NCI-H524 (cell line): ENCODE results near the gene ZNF664.

Source experiments
- DNase-seq, 2 experiments: peaks; one replicate each; lab custom pipeline; 2025; lab: John Stamatoyannopoulos, UW

ZNF664 gene

GRCh38 chr12:123990511-123990910, 17.5 kb downstream of the ZNF664 start:
- DNase-seq: no peak

DNA sequence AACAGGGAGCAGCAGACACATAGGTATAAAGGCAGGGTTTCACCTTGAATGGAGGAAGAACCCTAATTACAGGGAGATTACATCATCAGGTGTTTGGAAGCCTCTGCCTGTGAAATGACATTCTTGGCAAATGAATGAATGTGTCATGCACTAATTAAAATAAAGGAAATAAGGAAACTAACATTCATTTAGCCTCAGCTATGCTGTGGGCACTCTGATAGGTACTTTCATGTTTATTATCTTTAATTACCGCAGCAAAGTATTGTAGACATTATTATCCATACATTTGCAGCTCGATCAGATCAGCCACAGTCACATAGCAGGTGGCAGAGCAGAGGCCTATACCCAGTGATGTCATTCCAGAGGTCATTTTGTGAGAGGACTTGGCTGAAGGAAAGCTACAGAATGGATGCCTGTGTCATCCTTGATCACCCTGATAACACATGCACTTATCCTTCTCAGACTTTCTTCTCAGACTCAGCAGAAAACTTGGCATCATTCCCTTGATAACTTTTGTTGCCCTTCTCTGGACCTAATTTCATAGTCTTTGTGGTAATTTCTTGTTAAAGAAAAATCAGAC, 18.4 kb downstream of the ZNF664 start:
- no peak for DNase-seq

- no peak for DNase-seq
Observed at GRCh38 chr12:123992118-123992825, 19.3 kb downstream of the ZNF664 start.

GRCh38 chr12:123995023-123995748, 22.2 kb downstream of the ZNF664 start:
- no peak for DNase-seq

- no peak for DNase-seq
Observed at GRCh38 chr12:123996581-123996980, 23.6 kb downstream of the ZNF664 start.

DNA sequence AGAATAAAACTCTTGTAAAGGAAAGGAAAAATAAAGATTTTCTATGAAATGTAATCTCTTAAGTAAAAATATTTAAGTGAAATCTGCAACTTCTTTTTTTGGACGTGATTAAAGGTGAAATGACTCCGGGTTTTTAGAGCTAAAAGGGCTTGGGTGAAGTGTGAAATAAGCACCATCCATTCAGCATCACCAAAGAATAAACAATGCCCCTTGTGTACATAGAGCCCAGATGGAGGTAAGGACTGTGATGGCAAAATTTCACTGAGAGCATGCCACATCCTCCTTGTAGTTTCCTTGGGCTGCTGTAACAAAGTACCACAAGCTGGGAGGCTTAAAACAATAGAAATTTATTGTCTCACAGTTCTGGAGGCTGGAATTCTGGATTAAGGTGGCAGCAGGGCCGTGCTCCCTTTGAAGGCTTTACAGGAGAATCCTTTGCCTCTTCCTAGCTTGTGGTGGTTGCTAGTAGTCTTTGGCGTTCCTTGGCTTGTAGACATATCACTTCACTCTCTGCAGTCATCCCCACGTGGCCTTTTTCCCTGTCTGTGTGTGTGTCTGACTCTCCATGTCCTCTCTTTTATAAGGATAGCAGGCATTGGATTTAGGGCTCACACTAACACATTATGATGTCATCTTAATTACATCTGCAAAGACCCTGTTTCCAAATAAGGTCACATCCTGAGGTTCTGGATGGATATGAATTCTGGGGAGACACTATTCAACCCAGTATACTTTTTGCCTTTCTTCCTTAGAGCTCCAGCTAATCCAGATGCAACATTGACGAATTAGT, 24.2 kb downstream of the ZNF664 start:
- DNase-seq: no peak

DNA sequence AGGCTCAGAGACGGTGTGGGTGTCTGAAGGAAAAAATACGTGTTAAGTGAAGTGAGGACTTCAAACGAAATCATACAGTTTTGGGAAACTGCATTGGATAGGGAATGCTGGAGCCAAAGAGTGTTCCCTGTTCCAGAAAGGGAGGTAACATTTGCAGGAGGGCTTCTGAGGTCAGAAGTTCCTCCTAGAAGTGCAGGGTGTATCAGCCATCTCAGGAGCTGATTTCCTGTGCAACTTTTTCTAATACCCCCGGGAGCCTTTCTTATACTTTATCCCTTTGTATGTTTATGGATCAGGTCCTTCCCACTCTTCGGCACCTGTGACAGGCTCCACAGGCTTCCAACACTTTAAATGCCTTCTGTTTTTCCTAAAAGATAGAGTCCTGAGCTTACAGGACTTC, 24.9 kb downstream of the ZNF664 start:
- no peak for DNase-seq

DNA sequence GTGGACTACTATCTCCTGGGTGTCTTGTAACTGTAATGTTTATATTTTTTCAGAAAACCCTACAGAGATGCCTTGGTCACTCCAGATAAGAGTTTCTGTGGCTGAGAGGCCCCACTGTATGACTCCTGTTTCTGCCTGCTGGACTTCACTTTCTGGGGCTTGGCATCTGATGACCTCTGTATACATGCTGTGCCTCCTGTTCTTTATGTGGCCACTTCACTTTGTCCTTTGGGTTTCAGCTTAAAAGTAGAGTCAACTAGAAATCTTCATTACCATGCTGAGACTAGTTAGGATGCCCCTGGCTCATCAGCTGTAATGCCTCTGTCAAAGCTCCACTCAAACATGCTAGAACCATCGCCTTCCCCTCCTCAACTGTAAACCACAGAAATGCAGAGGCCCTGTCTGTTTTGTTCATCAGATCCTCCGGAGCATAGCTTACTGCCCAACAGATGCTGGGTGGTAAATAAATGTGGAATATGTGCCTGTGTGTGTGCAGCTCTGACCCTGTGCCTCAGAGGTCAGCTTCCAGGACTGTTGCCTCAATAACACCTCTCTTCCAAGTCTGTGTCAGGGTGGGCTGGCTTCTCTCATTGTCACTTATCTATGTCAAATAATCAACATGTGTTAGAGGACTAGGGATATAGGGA, 25.5 kb downstream of the ZNF664 start:
- no peak for DNase-seq

GRCh38 chr12:123998991-123999359, 26.0 kb downstream of the ZNF664 start:
- no peak for DNase-seq

GRCh38 chr12:124000111-124000510, 27.1 kb downstream of the ZNF664 start:
- no peak for DNase-seq

GRCh38 chr12:124001343-124001742, 28.3 kb downstream of the ZNF664 start:
- no peak for DNase-seq

DNA sequence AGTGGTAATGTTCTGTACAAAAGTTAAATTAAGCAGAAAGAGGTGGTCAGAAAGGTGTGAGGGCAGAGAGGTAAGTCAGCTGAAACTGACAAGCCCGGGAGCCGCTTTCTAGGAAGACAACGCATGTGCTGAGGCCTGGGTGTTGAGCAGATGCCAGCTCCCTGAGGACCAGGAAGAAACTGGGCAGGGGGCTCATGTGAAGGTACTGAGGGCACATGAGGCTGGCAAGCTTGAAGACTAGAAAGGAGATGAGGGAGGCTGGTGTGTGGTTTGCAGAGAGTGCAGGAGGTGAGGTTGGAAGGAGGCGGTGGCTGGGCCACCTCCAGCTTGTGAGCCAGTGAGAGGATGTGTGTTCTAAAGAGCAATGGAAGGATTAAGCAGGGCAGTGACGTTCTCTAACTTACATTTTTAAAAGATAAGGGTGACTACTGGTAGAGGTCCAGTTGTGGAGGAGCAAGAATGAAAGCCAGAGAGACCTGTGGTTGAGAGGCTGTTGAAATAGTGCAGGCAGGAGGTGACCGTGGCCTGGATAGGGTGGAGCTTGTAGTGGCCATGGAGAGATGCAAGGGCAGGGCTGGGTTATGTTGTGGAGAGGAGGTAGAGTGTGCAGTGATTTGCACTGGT, 29.1 kb downstream of the ZNF664 start:
- no peak for DNase-seq

DNA sequence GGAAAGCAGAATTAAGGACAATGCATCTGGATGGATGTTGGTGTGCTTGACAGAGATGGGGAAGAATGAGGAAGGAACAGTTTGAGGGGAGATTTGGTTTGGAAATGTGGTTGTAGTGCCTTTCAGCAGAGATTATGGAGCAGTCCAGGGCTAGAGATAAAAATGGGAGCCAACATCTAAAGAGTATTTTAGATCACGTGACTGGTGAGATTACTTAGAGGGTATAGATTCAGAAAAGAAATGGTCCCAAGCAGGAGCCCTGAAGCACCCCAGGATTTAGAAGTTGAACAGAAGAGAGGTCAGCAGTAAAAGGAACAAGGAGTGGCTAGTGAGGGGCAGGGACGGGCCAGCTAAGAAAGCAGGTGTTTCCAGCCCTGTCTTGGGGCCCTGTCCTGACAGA, 29.6 kb downstream of the ZNF664 start:
- no peak for DNase-seq

DNA sequence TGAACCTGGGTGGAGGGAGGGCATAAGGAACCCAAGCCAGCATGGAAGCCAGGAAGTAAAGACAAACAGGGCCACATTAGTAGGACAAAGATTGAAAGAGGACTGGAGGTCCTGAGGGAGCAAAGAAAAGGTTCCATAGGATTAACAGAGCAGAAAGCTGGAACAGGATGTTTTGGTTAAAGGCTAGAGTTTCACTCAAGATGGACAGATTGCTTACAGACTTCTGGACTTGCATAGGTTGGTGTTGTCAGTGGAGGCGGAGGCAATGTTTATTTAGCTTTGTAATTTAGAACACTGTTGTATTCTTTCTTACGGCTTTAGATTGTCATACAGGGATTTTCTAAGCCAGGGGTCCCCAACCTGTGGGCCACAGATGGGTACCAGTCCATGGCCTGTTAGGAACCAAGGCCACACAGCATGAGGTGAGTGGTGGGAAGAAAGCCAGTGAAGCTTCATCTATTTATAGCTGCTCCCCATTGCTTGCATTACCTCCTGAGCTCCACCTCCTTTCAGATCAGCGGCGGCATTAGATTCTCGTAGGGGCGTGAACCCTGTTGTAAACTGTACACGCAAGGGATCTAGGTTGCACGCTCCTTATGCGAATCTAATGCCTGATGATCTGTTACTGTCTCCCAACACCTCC, 31.3 kb downstream of the ZNF664 start:
- no peak for DNase-seq

DNA sequence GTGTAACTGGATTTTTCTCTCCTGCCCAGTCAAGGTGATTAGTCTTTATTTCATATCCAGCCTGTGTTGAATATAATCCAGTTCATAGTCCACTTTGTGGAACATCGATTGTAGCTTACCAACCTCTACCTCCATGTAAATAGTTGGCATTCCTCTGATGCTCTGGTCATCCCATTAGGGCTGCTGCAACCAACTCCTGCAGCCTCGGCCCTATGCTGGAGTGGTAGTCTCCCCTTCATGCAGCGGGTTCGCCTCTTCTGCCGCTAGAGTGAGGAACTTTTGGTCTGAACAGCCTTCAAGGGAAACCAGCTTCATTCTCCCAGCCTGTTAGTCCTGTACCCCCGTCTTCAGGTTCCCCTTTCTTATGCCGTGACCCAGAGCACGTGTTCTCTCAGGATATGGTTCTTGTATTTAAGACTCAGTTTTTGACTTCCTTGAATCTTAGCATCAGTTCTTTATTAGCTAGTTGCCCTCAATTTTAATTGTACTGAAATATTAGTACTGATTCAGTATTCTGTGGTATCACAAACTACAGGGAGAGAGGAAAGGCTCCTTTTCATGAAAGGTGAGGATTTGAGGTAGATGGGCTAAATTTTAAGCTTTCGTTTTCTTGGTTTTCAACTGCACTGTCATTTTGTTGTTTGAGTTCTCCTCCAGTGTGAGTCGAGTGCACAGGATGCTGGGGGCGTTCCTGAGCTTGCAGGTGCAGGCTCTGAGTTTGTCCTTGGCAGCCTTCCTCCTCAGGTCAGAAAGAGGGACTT, 33.2 kb downstream of the ZNF664 start:
- DNase-seq: no peak

DNA sequence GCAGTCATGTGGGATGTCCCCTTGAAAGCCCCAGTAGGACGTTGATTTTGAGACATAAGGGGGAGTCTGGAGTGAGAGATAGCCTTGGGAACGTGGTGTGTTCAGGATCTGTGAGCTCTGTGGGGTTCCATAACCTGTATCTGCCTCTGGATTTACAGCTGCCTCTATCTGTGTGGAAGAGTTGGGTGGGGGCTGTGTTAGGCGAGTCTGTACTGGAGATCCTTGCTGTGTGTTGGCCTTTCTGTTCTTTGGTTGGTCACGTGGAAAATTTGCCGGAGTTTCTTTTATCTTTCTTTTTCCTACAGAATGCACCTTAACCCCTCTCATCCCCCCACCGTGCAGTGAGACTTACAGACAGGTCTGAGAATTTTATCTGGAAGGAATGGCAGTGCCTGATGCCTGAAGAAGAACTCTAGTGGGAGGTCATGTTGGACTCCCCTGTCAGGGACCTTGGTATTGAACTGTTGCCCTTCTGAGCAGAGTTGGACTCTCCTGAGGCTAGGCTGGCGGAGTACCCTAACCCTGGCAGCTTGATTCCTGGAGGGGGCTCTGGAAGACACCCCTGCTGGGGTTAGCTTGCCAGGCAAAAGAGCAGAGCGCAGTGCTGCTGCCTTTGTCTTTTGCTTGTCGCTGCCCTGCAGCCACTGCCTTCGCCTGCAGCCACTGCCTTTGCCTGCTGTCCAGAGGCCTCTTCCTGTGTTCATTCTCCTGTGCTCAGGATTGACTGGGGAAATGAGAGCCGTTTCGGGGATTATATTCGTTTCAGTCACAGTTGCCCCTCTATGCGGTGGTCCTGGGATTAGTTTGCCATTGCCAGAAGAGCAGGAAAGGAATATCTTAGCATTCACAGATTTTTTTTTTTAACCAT, 34.1 kb downstream of the ZNF664 start:
- no peak for DNase-seq

DNA sequence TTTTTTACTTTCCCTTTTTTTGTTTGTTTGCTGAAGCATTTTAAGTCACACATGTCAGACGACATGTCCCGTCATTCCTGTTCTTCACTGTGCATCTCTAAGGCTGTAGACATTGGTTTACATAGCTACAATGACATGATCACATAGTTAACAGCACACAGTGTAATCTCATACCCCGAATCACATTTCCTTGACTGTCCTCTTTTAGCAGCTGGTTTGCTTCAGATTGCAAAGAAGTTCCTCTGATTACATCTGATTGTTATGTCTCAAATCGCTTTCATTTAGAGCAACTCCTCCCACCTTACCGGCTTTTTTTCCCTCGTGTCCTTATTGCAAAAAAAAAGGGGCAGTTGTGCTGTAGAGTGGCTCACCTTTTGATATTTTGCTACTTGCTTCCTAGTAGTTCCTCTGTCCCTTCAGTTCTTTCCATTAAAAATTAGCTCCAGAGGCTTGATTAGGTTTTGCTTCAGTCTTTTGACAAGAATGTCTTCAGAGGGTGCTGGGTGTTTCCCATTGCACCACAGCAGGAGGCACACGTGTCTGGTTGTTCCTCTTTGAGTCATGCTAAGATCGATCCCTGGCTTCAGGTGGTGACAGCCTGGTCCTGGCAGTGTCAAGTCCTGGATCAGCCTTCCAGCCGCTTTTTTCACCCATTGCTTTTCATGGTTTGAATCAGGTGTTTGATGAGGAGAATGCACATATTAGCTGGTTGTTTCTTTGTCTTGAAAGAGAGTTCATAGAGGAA, 35.0 kb downstream of the ZNF664 start:
- no peak for DNase-seq

GRCh38 chr12:124008595-124008994, 35.6 kb downstream of the ZNF664 start:
- DNase-seq: no peak

GRCh38 chr12:124009781-124010180, 36.8 kb downstream of the ZNF664 start:
- no peak for DNase-seq
